Left lung (tissue), 10 donors: Measurements from ENCODE around the gene PRPF8. TPM values are rescaled to one million over a fixed set of nuclear protein-coding genes. Genes with fewer than 3 reads are reported as not detected.

Source experiments
- ATAC-seq: fragments of 200-7000 bp; cut with Tn5 transposase; one replicate; pipeline ENCODE4 v1.9.1; 2020; ENCODE audit warnings: moderate library complexity
- DNase-seq, 4 donors: peaks; one replicate each; pipeline ENCODE4 v3.0.0-alpha.2; 2013 to 2020
- H3K27ac ChIP-seq, 2 donors: fragments of 200-600 bp; sonication (generic) in 1 of 2; one replicate each; pipeline versions ENCODE4 v1.5.0 to v1.8.0; 2020 to 2021
- H3K27me3 ChIP-seq, 2 donors: fragments of 200-600 bp; sonication (generic) in 1 of 2; one replicate each; pipeline versions ENCODE4 v1.5.0 to v1.8.0; 2020 to 2021
- H3K36me3 ChIP-seq, 2 donors: fragments of 200-600 bp; sonication (generic) in 1 of 2; one replicate each; pipeline versions ENCODE4 v1.5.0 to v1.8.0; 2020 to 2021
- H3K4me1 ChIP-seq, 2 donors: fragments of 200-600 bp; one replicate each; pipeline ENCODE4 v1.8.0; 2021
- H3K4me3 ChIP-seq, 2 donors: fragments of 200-600 bp; sonication (generic) in 1 of 2; one replicate each; pipeline versions ENCODE4 v1.5.0 to v1.8.0; 2020 to 2021; ENCODE audit warnings: mild to moderate bottlenecking in 1 of 2
- H3K9me3 ChIP-seq, 2 donors: fragments of 200-600 bp; sonication (generic) in 1 of 2; one replicate each; pipeline versions ENCODE4 v1.5.0 to v1.8.0; 2020 to 2021
- intact Hi-C, 2 donors: fragments of 100-400 bp; cut with DNase I; formaldehyde crosslinking; loops; one replicate each; pipeline versions ENCODE4 v1.11.2 to v1.14.2; 2022
- polyA plus RNA-seq, 6 donors: library from polyadenylated mRNA; unstranded; fragments of 120-200 nt; gene quantifications; one replicate each; pipeline ENCODE4 v1.2.1, GENCODE V29; 2013; ENCODE audit not compliant: insufficient read length in 6 of 6
- total RNA-seq, 2 donors: library from RNA; stranded (reverse); fragmentation: NEBNext Ultra II Directional; extraction: Animal tissue kit (Norgen Biotek cat#: 25700); gene quantifications; one replicate each; pipeline ENCODE4 v1.2.1, GENCODE V29; 2021
- TF ChIP-seq, protein P1 (sequence below), 2 donors: fragments of 200-600 bp; sonication (generic) in 1 of 2; IDR thresholded peaks; one replicate each; pipeline versions ENCODE4 v1.5.0 to v1.8.0; 2021; ENCODE audit warnings: antibody characterized with exemption in 2 of 2
- donor health status: DM: no; HTN: yes; CAD: no.
- donor health status: DM: no; HTN: no; CAD: no.

The PRPF8 gene
- total and polyA plus RNA-seq, 8 donors = 230 to 364 (median 329) TPM

DNA sequence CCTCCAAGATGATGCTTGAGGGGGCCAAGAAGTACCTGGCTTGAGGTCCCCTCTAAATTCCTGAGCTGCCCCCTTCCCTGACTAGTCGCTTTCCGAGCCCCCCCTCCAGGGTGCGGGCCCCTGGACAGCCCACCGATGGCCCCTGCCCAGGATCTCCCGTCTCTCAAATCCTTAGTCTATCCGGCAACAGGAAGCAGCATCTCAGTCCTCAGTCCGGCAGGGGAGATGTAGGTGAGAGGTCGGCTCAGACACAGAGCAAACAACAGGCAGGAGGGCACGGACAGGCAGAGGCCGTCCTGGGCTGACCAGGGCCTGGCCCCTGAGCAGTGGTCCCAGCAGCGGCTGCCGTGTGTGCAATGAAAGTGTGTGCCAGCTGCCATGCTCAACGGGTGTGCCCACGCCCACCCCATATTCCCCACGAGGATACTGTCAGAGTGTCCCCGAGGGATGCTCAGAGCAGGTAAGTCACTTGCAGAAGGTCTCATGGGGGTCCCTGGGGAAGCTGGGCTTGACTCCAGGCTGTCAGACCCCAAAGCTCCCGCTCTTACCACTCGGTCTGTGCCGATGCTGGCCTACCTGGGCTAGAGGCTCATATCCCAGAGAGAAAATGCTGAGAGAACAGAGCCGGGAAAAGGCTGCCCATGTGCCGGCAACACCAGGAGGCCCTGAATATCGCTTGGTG, 63.3 kb downstream of the PRPF8 start:
- Histone ChIP-seq H3K4me3 (no peak overlapping the region), H3K27me3 (no peaks in the 10 kb centered on the region), H3K4me1 (peaks cover 14 to 69% of the 10 kb centered on the region in 2 donors), H3K36me3 (peaks cover 0 to 80% of the 10 kb centered on the region in 2 donors), H3K9me3 (no peaks in the 10 kb centered on the region), H3K27ac (no peak overlapping the region)
- intact Hi-C loops = loop anchor here in 1 of 2 donors (10.0 kb wide), 2 partner anchors 47 to 167 kb away; partner anchors contain the start of gene CRK
- TF ChIP-seq, protein P1, sequence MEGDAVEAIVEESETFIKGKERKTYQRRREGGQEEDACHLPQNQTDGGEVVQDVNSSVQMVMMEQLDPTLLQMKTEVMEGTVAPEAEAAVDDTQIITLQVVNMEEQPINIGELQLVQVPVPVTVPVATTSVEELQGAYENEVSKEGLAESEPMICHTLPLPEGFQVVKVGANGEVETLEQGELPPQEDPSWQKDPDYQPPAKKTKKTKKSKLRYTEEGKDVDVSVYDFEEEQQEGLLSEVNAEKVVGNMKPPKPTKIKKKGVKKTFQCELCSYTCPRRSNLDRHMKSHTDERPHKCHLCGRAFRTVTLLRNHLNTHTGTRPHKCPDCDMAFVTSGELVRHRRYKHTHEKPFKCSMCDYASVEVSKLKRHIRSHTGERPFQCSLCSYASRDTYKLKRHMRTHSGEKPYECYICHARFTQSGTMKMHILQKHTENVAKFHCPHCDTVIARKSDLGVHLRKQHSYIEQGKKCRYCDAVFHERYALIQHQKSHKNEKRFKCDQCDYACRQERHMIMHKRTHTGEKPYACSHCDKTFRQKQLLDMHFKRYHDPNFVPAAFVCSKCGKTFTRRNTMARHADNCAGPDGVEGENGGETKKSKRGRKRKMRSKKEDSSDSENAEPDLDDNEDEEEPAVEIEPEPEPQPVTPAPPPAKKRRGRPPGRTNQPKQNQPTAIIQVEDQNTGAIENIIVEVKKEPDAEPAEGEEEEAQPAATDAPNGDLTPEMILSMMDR (IDR thresholded peaks at IDR 0.05) = no peak
- ATAC-seq (no peak), DNase-seq (no peak)

DNA sequence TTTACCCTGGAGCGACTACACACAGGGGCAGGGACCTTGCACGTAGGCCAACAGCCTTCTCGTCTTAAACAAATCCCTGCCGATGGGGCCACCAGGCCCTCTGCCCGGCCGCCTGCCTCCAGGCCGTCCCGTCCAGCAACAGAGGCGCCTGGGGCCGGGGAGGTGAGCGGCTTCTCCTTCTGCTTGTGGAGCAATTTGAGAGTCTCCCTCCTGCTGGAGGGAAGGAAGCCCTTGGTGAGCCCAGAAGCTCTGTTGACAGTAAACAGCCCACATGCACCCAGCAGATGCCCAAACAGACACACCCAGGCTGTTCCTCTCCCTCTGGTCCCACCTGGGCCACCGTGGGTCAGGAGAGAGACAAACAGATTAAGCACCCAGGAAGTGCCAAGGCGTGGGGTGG, 64.2 kb downstream of the PRPF8 start:
- H3K4me1 ChIP-seq = peaks cover 5 to 65% of the 10 kb centered on the region in 2 donors
- H3K36me3 ChIP-seq = peaks cover 0 to 88% of the 10 kb centered on the region in 2 donors
- no peaks in the 10 kb centered on the region for H3K27me3 ChIP-seq
- no peak overlapping the region for H3K4me3 ChIP-seq
- no peak overlapping the region for H3K27ac ChIP-seq
- DNase-seq (no peak), ATAC-seq (no peak)
- TF ChIP-seq, protein P1 (IDR thresholded peaks at IDR 0.05) = no peak
- H3K9me3 ChIP-seq = no peaks in the 10 kb centered on the region
- intact Hi-C loops = loop anchor here in 1 of 2 donors (10.0 kb wide), 2 partner anchors 46 to 166 kb away; partner anchors contain the start of gene CRK

DNA sequence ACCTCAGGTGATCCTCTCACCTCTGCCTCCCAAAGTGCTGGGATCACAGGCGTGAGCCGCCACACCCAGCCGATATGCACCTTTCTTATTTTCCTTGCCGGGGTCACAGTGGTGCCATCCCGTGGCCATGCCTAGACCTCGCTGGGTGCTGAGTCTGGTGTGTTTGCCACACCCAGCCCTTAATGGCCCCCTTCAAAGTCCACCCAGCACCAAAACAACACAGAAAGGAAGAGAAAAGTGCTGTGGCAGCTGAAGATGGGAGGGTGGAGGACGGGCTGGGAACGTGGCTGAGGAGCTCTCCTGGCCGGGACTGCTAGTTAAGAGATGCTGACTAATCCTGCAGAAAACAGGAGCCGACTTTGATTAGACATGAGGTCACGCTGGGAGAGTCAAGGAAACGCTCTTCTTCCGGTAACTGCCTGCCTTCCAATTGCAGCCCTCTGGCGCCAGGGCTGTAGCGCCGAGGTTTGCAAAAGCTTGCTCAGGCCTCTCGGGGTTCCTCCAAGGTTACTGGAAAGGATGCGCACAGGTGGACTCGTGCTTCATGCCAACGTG, 67.0 kb downstream of the PRPF8 start:
- H3K9me3 ChIP-seq = no peaks in the 10 kb centered on the region
- intact Hi-C loops = no loop called here
- TF ChIP-seq, protein P1 (IDR thresholded peaks at IDR 0.05) = no peak
- peaks cover 0 to 92% of the 10 kb centered on the region in 2 donors for H3K36me3 ChIP-seq
- ATAC-seq = peak; percentile 68
- H3K4me1 ChIP-seq = peaks cover 0 to 73% of the 10 kb centered on the region in 2 donors
- no peaks in the 10 kb centered on the region for H3K27me3 ChIP-seq
- no peak for DNase-seq
- H3K4me3 ChIP-seq = no peak overlapping the region
- peak overlapping the region; percentile 53 to 64 for H3K27ac ChIP-seq

DNA sequence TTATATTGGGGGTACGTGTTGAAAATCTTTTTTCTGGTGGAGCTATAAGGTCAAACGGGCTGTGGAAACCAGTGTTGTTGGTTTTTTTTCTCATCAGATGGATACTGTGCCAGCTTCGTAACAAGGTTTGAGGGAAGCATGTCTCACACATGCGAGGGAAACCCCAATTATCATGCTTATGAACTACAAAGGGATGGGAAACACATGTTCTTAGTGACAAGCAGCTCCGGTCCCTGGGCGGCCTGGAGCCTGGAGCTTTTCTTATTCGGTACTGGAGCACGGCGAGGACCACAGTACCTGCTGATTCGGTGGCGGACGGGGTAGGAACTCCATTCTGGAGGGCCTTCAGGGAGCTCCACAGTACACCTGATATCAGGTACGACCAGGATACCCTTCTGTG, 68.6 kb downstream of the PRPF8 start:
- no peak overlapping the region for H3K4me3 ChIP-seq
- intact Hi-C loops = no loop called here
- TF ChIP-seq, protein P1 (IDR thresholded peaks at IDR 0.05) = no peak
- H3K36me3 ChIP-seq = peaks cover 0 to 87% of the 10 kb centered on the region in 2 donors
- no peak for ATAC-seq
- peaks cover 0 to 77% of the 10 kb centered on the region in 2 donors for H3K4me1 ChIP-seq
- H3K27ac ChIP-seq = peak overlapping the region in 1 of 2 donors; percentile 2
- no peaks in the 10 kb centered on the region for H3K27me3 ChIP-seq
- peak in 2 of 4 donors; percentile 80 for DNase-seq
- H3K9me3 ChIP-seq = no peaks in the 10 kb centered on the region

DNA sequence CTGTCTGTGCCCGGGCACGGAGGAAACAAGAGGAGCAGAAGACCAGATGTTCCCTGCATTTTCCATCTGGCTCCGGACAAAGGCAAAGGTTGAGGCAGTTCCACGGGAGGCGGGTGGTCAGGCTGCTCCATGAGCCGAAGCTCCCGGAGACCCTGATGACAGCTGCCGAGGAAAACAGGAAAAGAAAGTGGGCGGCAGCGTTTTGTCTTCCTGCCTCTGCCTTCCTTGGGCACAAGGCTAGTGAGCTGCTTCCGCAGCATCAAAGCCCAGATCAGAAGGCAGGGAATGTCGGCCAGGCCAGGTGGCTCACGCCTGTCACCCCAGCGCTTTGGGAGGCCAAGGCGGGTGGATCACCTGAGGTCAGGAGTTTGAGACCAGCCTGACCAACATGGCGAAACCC, 72.3 kb downstream of the PRPF8 start:
- Histone ChIP-seq H3K4me3 (no peak overlapping the region), H3K36me3 (peaks cover 0 to 76% of the 10 kb centered on the region in 2 donors), H3K27ac (peak overlapping the region; percentile 39 to 70), H3K9me3 (no peaks in the 10 kb centered on the region), H3K4me1 (peaks cover 0 to 91% of the 10 kb centered on the region in 2 donors), H3K27me3 (no peaks in the 10 kb centered on the region)
- TF ChIP-seq, protein P1 (IDR thresholded peaks at IDR 0.05) = no peak
- ATAC-seq (no peak), DNase-seq (no peak)
- intact Hi-C loops = no loop called here
